WTC11 (cell line): Measurements from ENCODE around the gene SYNDIG1.

ENCODE experiments used
- JUN ChIP-seq: sonication (generic); formaldehyde crosslinking; IDR thresholded peaks from 2 replicates; pipeline ENCODE4 v1.8.0; 2023; ENCODE audit warnings: mild to moderate bottlenecking, missing genetic modification reagents
- PRRX2 ChIP-seq: fragments of 250-450 bp; sonication (Bioruptor Pico); IDR thresholded peaks from 2 replicates; pipeline ENCODE4 v1.8.0; 2021; ENCODE audit warnings: mild to moderate bottlenecking
- TF ChIP-seq, protein P1 (sequence below): sonication (generic); formaldehyde crosslinking; IDR thresholded peaks from 2 replicates; pipeline ENCODE4 v1.8.0; 2022; ENCODE audit warnings: mild to moderate bottlenecking, missing genetic modification reagents

DNA sequence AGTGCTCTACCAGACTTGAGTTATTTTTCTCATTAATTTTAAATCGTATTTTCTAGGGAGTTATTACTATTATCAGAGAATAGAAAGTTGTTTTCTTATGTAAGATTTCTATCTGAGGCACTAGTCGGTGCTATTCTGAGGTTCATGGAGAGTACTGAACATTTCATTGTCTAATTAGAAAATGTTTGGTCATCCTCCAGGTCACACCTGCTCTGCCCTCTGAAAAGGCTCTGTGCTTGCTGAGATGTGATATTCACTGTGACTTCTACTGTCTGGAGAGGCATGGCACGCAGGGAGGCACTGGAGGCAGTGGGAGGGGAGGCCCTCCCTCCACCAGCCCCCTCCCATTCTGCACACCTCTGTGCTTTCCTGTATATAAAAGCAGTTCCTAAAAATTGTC is 3.0 kb downstream of the SYNDIG1 start:
- no peak for TF ChIP-seq JUN (CRISPR knock-in tag)
- TF ChIP-seq PRRX2 (CRISPR knock-in tag), result no peak
- TF ChIP-seq, protein P1, sequence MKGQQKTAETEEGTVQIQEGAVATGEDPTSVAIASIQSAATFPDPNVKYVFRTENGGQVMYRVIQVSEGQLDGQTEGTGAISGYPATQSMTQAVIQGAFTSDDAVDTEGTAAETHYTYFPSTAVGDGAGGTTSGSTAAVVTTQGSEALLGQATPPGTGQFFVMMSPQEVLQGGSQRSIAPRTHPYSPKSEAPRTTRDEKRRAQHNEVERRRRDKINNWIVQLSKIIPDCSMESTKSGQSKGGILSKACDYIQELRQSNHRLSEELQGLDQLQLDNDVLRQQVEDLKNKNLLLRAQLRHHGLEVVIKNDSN (CRISPR knock-in tag), result no peak
